ENCODE data around the gene CCDC9B.

Gene CCDC9B

DNA sequence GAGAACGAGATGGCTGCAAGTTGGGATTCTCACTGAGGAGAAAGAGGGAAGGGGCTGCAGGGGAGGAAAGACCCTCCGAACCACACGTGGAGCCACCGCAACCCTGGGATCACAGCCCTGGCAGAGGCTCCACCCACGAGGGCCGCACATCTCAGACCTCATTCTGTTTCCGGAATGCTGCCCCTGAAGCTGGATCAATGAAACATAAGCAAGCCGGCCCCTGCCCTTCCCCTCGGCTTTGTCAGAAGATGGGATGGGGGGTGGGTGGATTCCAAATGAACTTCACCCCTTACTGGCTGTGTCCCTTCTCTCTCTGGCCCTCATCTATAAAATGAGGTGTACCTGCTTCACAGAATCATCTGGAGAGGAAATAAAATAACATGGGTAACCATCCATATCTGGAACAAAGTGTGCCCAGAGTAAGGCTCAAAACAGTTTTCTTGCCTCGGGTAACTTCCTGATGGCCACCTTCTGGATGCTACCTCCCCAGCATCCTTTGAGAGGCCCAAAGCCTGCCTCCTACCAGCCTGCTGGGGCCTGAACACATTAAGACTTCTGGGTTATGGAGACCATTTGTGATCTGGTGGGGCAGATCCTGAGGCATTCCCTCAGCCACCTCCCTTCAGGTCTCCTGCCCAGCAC, 4.6 kb upstream of the CCDC9B start:
- DNase-seq (ENCODE audit: low read depth), result no peak

GRCh38 chr15:40344631-40345120, 3.9 kb upstream of the CCDC9B start:
- no peak for DNase-seq (ENCODE audit: low read depth)

GRCh38 chr15:40344217-40344616, 3.5 kb upstream of the CCDC9B start:
- DNase-seq (ENCODE audit: low read depth), result no peak

DNA sequence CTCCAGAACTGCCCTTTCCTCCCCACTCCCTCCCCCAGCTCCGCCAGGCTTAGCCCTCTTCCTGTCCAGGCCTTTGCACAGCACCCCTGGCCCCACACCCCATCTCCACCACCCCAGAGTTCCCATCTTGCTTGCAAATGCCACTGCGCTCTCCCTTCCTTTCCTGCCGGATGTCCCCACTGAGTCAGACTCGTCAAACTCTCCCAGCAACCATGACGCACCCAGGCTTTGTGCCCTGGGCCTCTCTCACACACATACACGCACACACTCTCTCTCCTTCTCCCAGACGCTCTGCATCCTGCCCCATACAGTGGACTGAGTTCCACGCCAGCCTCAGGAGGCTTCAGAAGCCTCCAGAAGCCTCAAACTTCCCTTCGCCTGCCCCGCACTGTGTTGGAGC, 2.8 kb upstream of the CCDC9B start:
- DNase-seq (ENCODE audit: low read depth), result no peak

DNA sequence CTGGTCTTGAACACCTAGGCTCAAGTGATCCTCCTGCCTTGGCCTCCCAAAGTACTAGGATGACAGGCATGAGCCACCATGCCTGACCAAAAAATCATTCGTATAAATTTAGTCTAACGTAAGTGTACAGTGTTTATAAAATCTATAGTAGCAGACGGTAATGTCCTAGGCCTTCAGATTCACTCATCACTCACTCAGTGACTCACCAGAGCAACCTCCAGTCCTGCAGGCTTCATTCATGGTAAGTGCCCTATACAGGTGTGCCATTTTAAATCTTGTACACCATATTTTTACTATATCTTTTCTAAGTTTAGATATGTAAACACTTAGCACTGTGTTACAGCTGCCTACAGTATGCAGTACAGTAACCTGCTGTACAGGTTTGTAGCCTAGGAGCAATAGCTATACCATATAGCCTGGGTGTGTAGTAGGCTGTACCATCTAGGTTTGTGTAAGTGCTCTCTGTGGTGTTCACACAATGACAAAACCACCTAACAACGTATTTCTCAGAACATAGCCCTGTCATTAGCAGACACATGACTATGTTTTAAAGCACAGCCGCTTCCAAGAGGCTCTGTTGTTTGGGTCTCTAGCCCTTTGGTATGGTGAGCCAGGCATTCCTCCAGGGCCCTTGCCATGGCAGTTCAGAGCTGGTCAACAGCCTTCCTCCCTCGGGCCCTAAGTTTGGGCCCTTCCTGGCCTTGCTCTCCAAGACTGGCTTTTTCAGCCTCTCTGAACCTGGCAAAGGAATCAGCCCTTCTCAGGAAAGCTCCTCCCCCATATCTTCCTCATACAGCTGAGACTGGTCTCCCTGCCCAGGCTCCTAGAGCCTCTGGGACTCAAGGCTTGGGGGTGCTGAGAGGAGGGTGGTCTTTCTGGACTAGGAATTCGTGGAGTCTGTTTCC, 1.9 kb upstream of the CCDC9B start:
- no peak for DNase-seq (ENCODE audit: low read depth)

GRCh38 chr15:40340038-40340739, 550 bp downstream of the CCDC9B start:
- no peak for DNase-seq (ENCODE audit: low read depth)

GRCh38 chr15:40339621-40339945, 1.2 kb downstream of the CCDC9B start:
- DNase-seq (ENCODE audit: low read depth), result no peak

DNA sequence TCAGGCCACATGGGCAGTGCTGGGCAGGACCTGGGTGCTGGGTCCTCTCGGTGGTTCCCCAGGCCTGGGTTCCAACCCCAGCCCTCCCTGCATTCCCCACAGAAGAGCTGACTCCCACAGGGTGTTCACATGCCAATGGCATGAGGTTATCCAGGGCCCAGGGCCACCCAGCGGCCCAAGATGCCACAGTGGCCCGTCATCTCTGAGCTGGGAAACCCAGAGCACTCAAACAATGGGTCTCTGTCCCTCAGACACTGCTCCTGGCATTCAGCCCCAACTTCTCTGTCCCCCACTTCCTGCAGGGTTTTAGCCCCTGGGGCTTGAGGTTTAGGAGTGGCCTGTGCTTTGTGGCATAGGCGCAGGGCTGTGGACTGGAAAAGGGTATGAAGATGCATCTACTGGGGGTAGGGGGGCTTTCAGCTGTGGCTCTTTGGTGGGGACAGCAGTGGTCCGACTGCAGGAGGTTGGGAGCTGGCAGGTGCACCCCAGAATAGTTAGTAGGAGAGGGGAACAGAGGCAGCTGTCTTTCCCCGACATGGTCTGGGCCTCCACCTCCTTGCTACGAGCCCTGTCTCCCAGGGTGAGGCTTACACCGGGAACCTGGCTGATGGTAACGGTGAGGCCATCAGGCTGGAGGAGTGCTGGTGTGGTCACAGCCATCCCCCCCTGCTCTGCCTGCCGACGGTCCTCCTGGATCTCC, 1.7 kb downstream of the CCDC9B start:
- no peak for DNase-seq (ENCODE audit: low read depth)

DNA sequence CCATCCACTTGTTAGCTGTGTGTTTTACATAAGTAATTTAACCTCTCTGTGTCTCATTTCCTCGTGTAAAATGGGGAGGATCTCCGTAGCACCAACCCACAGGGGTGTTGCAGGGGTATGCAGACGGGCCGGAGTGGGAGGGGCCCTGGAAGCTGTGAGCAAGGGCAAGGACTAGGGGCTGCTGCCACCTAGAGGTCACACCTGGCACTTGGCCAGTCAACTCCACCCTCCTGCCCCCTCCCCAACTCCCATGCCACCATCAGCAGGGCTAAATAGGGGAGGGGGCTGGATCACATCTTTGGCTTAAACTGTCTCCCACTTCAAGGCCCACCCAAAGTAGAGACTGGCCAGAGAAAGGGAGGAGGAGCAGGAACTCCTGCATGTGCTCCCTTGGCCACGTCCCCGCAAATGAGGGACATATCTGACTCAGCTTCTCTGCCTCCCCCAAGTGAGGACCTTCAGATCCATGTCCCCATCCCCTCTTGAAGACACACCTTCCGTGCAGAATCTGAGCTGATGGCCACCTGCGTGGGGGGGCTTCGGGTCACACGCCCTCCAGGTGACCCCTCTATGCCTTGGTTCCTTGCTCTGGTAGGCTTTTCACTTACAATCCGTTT, 2.6 kb downstream of the CCDC9B start:
- no peak for DNase-seq (ENCODE audit: low read depth)

DNA sequence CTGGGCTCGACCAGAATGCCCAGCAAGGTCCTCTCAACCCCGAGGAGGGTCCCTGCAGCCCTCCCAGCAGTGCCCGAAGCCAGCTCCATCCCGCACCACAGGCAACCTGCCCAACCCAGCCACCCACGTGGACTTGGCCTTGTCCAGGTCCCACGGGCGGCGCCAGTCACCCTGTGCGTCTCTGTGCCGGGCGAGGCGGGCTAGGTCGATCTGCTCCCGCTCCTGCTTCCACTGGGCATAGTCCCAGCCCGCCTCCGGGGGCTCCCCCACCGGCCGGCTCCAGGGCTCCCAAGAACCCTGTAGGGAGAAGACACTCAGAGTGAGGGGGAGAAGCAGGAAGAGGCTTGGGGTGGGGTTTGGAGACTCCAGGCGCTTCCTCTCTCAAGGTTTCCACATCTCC, 3.1 kb downstream of the CCDC9B start:
- no peak for DNase-seq (ENCODE audit: low read depth)

DNA sequence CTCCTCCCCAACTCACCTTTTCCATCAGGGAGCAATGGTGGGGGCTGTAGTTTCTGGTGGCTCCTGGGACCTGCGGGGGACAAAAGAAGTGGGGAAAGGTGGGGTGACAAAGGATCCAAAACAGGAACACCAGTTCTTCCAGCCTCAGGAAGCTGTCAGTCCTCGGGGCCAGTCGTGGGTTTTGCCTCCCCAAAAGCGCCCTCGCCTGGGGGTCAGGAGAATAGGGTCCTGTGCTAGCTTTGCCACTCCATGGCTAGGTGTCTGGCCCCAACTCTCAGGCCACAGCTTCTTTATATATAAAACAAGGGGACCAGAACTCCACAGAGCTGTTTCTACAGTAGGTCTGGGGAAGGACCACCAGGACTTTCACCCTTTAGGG, 4.0 kb downstream of the CCDC9B start:
- no peak for DNase-seq (ENCODE audit: low read depth)

- DNase-seq (ENCODE audit: low read depth), result no peak
Measured at GRCh38 chr15:40335938-40336743, 4.6 kb downstream of the CCDC9B start.

DNA sequence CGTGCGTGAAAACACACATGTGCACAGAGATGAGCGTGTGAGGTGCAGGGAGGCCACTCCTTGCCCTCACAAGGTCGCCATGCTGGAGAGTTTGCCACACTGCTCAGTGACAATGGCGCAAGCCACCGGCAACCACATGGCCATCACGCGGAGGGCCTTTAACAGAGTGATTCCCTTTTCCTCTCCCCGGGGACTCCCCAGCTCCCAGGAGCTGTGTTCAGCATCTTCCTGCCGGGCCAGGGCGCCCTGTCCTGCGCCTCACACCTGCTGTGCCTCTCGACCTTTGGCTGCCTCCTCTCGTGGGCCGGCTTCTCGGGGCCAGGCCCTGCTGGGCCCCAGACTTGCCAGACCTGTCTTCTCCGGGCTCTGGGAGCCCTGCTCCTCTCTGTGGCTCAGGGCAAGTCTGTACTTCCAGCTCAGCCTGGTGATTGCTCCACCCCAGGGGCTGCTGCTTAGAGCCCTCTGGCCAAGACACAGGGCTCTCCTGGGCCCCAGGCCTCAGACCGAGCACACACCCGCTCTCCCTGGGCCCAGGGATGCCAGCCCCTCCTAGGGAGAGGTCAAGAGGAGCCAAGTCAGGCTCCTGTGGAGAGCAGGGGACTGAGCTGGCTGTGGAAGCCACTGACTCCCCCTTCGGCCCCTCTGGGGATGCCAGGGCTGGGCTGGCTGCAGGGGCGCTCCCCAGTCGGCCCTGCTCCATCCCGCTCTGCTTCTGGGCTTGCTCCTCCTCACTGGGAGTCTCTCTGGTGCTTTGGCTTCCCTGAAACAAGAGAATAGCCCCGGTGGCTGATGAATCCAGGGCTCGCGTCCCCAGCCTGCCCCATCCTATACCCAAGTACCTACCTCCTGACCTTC, 5.6 kb downstream of the CCDC9B start:
- no peak for DNase-seq (ENCODE audit: low read depth)

- no peak for DNase-seq (ENCODE audit: low read depth)
Measured at GRCh38 chr15:40334541-40334940, 6.2 kb downstream of the CCDC9B start.

DNA sequence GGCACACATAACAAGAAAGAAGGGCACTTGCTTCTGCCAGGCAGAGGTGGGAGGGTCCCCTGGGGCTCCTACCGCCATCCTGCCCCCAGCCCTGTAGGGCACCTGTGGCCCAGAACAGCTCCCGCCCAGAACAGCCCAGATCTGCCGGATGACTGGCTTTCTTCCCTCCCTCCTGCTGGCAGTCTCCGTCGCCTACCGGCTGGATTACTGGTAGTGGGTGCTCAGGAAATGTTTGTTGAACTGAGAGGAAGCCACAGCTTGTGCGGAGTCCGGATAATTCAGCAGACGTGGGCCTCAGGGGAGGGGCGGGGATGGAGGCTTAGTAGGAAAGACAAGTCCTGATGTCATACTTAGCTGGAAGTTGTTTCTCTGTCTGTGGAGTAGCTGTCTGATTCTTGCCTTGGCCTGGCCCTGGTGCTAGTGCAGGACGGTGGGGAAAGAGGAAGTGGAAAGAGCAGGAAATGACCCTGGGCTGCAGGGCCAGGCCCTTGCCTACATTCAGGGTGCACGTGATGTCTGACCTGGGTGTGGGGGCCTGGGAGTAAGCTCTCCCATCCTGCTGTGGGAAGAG, 6.7 kb downstream of the CCDC9B start:
- DNase-seq (ENCODE audit: low read depth), result no peak

DNA sequence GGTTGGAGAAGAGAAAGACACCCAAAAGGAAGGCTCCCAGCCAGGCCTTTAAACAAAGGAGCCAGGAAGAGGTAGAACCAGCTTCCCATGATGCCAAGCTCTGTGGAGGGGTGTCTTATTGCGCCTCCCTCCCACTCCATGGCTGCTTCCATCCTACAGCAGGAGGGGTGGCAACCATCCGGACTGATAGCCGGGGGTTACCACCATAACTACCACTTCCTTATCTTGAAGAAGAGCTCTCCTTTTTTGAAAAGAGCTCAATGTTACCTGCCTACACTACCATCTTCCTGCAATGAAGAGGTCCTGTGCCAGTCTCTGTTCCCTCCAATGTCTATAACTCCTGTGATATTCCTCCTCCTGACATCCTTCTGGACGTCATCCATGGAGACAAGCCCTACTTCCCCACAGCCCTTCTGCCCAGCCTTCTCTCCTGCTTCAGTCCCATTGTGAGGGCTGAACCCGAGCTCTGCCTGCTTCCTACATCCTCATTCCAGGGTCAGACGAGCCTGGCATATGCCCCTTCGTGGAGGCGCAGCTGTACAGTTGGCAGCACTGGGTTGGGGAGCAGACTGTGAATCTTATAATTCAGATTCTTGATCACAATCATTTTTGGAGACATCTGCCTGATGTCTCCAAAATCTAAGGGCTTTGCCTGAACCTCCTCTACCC, 8.5 kb downstream of the CCDC9B start:
- no peak for DNase-seq (ENCODE audit: low read depth)

GRCh38 chr15:40331637-40332036, 9.1 kb downstream of the CCDC9B start:
- no peak for DNase-seq (ENCODE audit: low read depth)

DNA sequence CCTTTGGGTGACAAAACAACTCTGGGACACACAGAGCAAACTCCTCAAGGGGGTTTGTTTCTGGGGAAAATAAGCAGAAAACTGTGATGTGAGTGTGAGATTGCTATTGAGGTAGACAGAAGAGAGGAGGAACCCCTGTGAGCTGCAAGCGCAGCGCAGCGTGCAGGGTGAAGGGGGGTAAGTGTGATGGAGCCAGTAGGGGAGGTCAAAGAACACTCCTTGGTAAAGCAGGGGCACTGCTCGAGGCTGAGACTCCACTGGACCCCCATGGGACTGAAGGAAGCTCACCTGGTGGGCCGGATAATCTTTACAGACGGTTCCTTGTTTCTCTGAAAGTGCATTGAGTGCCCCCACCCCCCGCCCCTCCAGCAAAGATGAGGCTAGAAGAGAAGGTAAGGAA, 9.7 kb downstream of the CCDC9B start:
- DNase-seq (ENCODE audit: low read depth), result no peak

DNA sequence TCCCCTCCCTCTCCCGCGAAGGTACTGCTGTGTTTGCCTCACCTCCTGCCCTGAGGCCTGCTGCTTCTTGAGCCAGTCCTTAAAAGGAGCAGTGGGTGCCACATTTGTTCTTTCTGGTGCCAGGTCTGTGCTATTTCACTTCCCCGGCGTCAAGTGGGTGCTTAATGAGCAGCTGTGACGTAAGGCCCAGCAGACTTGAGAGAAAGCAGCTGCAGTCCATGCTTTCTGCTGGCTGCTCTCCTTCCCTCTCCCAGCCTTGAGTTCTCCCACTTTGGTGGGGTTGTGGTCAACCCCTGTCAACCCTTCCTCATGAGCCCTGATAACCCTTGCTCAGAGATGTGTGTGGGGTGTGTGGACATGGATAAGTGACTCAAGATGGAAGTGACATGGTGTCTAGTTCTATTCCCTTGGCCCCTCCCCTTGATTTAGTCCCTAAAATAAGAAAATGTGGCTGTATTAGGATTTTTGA, 10.3 kb downstream of the CCDC9B start:
- DNase-seq (ENCODE audit: low read depth), result no peak
